KMS-11 (cell line): Measurements from ENCODE around the gene RANBP10.

Source experiments
- H2AFZ ChIP-seq: fragments of 200-600 bp; sonication (generic); 2 replicates; pipeline ENCODE4 v1.6.1; 2016; ENCODE audit warnings: antibody characterized with exemption, mixed run types, low read depth
- H3K27ac ChIP-seq: fragments of 200-600 bp; sonication (generic); 2 replicates; pipeline ENCODE4 v1.6.1; 2016; ENCODE audit warnings: mild to moderate bottlenecking, mixed run types
- H3K27me3 ChIP-seq: fragments of 200-600 bp; sonication (generic); 2 replicates; pipeline ENCODE4 v1.6.1; 2017; ENCODE audit warnings: mild to moderate bottlenecking, low read depth, mixed run types, moderate library complexity; ENCODE audit not compliant: insufficient read depth
- H3K36me3 ChIP-seq: fragments of 200-600 bp; sonication (generic); 2 replicates; pipeline ENCODE4 v1.6.1; 2017; ENCODE audit warnings: mild to moderate bottlenecking, mixed run types; ENCODE audit not compliant: insufficient read depth
- H3K4me1 ChIP-seq: fragments of 200-600 bp; sonication (generic); 2 replicates; pipeline ENCODE4 v1.6.1; 2016; ENCODE audit warnings: mild to moderate bottlenecking, low read depth, mixed run types; ENCODE audit not compliant: poor library complexity, severe bottlenecking
- H3K4me2 ChIP-seq: fragments of 200-600 bp; sonication (generic); 2 replicates; pipeline ENCODE4 v1.7.0; 2016; ENCODE audit warnings: mild to moderate bottlenecking, mixed run types
- H3K4me3 ChIP-seq: fragments of 200-600 bp; sonication (generic); IDR thresholded peaks from 2 replicates; pipeline ENCODE4 v1.6.1; 2017; ENCODE audit warnings: low read depth, low read length, mixed read lengths; ENCODE audit not compliant: insufficient read depth
- H3K79me2 ChIP-seq: fragments of 200-600 bp; sonication (generic); 2 replicates; pipeline ENCODE4 v1.6.1; 2016; ENCODE audit warnings: low read depth, mixed run types; ENCODE audit not compliant: insufficient read depth
- H3K9ac ChIP-seq: fragments of 200-600 bp; sonication (generic); 2 replicates; pipeline ENCODE4 v1.6.1; 2016; ENCODE audit warnings: mild to moderate bottlenecking, mixed run types
- H4K20me1 ChIP-seq: fragments of 200-600 bp; sonication (generic); 2 replicates; pipeline ENCODE4 v1.6.1; 2016; ENCODE audit warnings: mild to moderate bottlenecking, mixed run types; ENCODE audit not compliant: insufficient read depth
- CTCF ChIP-seq: fragments of 200-600 bp; sonication (generic); conservative IDR thresholded peaks from 2 replicates; pipeline ENCODE4 v1.6.1; 2017; ENCODE audit warnings: low read depth, mild to moderate bottlenecking, antibody characterized with exemption, low read length, moderate library complexity, mixed read lengths

Gene RANBP10

GRCh38 chr16:67770346-67770991 lies 35.9 kb downstream of the RANBP10 start:
- H3K36me3 ChIP-seq, result no peaks in the 10 kb centered on the region
- no peaks in the 10 kb centered on the region for H3K27me3 ChIP-seq
- H3K79me2 ChIP-seq, result no peaks in the 10 kb centered on the region; the same call in 1 of the 2 replicates
- H2AFZ ChIP-seq, result no peak overlapping the region
- H4K20me1 ChIP-seq, result no peaks in the 10 kb centered on the region
- H3K27ac ChIP-seq, result no peak overlapping the region
- H3K4me1 ChIP-seq, result no peaks in the 10 kb centered on the region
- no peak overlapping the region for H3K9ac ChIP-seq
- no peak for TF ChIP-seq CTCF
- no peak overlapping the region for H3K4me2 ChIP-seq
- no peak overlapping the region for H3K4me3 ChIP-seq

GRCh38 chr16:67767953-67768352 lies 38.4 kb downstream of the RANBP10 start:
- Histone ChIP-seq H3K4me2 (no peak overlapping the region), H3K4me3 (no peak overlapping the region), H3K9ac (no peak overlapping the region), H3K27me3 (no peaks in the 10 kb centered on the region), H3K27ac (no peak overlapping the region), H3K4me1 (no peaks in the 10 kb centered on the region), H3K79me2 (no peaks in the 10 kb centered on the region; the same call in 1 of the 2 replicates), H2AFZ (no peak overlapping the region), H3K36me3 (no peaks in the 10 kb centered on the region), H4K20me1 (no peaks in the 10 kb centered on the region)
- no peak for TF ChIP-seq CTCF

GRCh38 chr16:67766291-67766690 lies 40.1 kb downstream of the RANBP10 start:
- Histone ChIP-seq H3K4me3 (no peak overlapping the region), H4K20me1 (no peaks in the 10 kb centered on the region), H3K79me2 (no peaks in the 10 kb centered on the region), H3K36me3 (no peaks in the 10 kb centered on the region), H3K4me1 (no peaks in the 10 kb centered on the region), H2AFZ (no peak overlapping the region), H3K4me2 (no peak overlapping the region), H3K9ac (no peak overlapping the region), H3K27ac (no peak overlapping the region), H3K27me3 (no peaks in the 10 kb centered on the region)
- no peak for TF ChIP-seq CTCF

- Histone ChIP-seq H3K4me3 (no peak overlapping the region), H3K9ac (no peak overlapping the region), H2AFZ (no peak overlapping the region), H3K36me3 (no peaks in the 10 kb centered on the region), H3K27ac (no peak overlapping the region), H3K4me1 (no peaks in the 10 kb centered on the region), H3K27me3 (no peaks in the 10 kb centered on the region), H3K79me2 (no peaks in the 10 kb centered on the region), H4K20me1 (no peaks in the 10 kb centered on the region), H3K4me2 (no peak overlapping the region)
- no peak for TF ChIP-seq CTCF
Observed at GRCh38 chr16:67764158-67764667, 42.1 kb downstream of the RANBP10 start.
